PFSK-1 (cell line): Measurements from ENCODE around the gene JDP2.

Experiments used
- FOXP2 ChIP-seq: optimal IDR thresholded peaks from 2 replicates; pipeline ENCODE3; 2011; ENCODE audit warnings: borderline replicate concordance, control low read depth, inconsistent platforms; ENCODE audit not compliant: insufficient read depth; ENCODE audit errors: extremely low read length, extremely low read depth
- POLR2AphosphoS5 ChIP-seq: IDR thresholded peaks from 2 replicates; pipeline ENCODE4 v1.6.1; 2012; ENCODE audit warnings: low read depth, mild to moderate bottlenecking, control low read depth, low read length, moderate library complexity
- SIN3A ChIP-seq: IDR thresholded peaks from 2 replicates; pipeline ENCODE4 v1.6.1; 2012; ENCODE audit warnings: mild to moderate bottlenecking, low read length, moderate library complexity, borderline replicate concordance; ENCODE audit not compliant: insufficient read depth
- TAF1 ChIP-seq: IDR thresholded peaks from 2 replicates; pipeline ENCODE4 v1.6.1; 2012; ENCODE audit warnings: low read length, control low read depth, borderline replicate concordance; ENCODE audit not compliant: insufficient read depth
- TF ChIP-seq, protein P1 (sequence below), 2 experiments: IDR thresholded peaks; 2 replicates each; pipeline versions ENCODE4 v1.6.1 to v1.8.0; 2011 to 2012; ENCODE audit warnings: low read depth in 2 of 2, low read length in 2 of 2, control low read depth in 1 of 2, inconsistent platforms in 1 of 2, mild to moderate bottlenecking in 1 of 2, moderate library complexity in 1 of 2; ENCODE audit not compliant: insufficient read depth in 1 of 2

The JDP2 gene

DNA sequence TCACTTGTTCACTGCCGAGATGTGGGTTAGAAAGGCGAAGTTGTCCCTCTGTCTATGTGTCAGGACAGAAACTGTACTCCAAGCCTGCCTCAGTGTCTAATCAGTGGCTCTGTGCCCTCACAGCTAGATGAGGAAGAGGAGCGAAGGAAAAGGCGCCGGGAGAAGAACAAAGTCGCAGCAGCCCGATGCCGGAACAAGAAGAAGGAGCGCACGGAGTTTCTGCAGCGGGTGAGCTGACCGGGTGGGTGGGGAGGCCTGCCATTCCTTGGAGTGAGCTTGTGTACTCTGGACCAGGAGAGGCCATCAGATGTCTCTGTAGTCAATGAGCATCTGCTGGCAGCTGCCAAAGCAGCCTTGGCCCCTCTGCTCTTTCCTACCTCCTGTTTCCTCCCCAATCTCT, 33.5 kb downstream of the JDP2 start:
- TF ChIP-seq, protein P1, sequence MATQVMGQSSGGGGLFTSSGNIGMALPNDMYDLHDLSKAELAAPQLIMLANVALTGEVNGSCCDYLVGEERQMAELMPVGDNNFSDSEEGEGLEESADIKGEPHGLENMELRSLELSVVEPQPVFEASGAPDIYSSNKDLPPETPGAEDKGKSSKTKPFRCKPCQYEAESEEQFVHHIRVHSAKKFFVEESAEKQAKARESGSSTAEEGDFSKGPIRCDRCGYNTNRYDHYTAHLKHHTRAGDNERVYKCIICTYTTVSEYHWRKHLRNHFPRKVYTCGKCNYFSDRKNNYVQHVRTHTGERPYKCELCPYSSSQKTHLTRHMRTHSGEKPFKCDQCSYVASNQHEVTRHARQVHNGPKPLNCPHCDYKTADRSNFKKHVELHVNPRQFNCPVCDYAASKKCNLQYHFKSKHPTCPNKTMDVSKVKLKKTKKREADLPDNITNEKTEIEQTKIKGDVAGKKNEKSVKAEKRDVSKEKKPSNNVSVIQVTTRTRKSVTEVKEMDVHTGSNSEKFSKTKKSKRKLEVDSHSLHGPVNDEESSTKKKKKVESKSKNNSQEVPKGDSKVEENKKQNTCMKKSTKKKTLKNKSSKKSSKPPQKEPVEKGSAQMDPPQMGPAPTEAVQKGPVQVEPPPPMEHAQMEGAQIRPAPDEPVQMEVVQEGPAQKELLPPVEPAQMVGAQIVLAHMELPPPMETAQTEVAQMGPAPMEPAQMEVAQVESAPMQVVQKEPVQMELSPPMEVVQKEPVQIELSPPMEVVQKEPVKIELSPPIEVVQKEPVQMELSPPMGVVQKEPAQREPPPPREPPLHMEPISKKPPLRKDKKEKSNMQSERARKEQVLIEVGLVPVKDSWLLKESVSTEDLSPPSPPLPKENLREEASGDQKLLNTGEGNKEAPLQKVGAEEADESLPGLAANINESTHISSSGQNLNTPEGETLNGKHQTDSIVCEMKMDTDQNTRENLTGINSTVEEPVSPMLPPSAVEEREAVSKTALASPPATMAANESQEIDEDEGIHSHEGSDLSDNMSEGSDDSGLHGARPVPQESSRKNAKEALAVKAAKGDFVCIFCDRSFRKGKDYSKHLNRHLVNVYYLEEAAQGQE (IDR thresholded peaks at IDR 0.05; ENCODE audit: insufficient read depth in 1 of 2, low read depth in 2 of 2, low read length in 2 of 2): no peak
- no peak for TF ChIP-seq FOXP2
- TF ChIP-seq SIN3A: no peak
- no peak for TF ChIP-seq POLR2AphosphoS5
- no peak for TF ChIP-seq TAF1

DNA sequence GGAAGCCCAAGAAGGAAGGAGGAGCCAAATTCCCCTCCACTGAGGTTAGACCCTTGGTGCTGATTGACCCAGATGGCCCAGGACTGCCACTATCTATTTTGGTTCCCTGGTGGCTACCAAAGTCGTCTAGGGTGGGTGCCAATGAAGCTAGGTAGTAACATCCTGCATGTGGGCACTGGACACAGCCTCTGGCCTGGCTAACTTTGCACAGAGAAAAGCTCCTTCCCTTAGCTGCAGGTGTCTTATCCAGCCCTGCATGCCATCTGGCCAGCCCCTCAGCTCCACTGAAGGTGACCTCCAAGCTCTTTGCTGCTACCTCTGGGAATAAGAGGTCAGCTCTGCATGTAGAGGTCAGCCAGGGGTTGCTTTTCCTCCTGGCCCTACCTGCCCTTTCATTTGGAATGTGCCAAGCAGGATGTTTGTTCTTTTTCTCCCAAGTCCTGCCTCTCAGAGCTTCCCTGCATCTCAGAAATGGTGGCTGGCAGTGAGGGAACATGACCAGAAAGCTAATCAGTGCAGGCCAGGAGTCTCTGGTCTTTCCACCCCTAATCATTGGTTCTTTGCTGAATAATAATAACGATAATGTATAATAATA, 34.0 kb downstream of the JDP2 start:
- TF ChIP-seq SIN3A: no peak
- TF ChIP-seq, protein P1 (IDR thresholded peaks at IDR 0.05; ENCODE audit: insufficient read depth in 1 of 2, low read depth in 2 of 2, low read length in 2 of 2): no peak
- TF ChIP-seq POLR2AphosphoS5: no peak
- TF ChIP-seq FOXP2: no peak
- TF ChIP-seq TAF1: no peak

DNA sequence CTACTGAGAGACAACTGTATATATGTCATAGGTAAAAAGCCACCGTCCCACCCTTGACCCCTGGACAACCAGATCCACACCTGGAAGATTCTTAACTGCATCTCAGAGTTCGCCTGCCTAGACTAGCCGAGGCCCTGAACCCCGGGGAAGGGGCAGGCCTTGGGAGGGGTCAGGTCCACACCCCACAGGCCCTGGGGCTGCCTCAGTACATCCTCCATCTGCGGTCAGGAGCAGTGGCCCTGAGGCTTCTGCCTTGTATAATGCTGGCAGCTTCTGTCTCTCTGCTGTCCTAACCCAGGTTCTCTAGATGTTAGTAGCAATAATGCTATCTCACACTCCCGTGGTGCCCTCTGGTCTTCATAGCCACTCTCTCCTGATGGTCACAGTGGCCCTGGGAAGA, 36.8 kb downstream of the JDP2 start:
- TF ChIP-seq SIN3A (no peak), FOXP2 (no peak), POLR2AphosphoS5 (no peak), TAF1 (no peak)
- TF ChIP-seq, protein P1 (IDR thresholded peaks at IDR 0.05; ENCODE audit: insufficient read depth in 1 of 2, low read depth in 2 of 2, low read length in 2 of 2): no peak

DNA sequence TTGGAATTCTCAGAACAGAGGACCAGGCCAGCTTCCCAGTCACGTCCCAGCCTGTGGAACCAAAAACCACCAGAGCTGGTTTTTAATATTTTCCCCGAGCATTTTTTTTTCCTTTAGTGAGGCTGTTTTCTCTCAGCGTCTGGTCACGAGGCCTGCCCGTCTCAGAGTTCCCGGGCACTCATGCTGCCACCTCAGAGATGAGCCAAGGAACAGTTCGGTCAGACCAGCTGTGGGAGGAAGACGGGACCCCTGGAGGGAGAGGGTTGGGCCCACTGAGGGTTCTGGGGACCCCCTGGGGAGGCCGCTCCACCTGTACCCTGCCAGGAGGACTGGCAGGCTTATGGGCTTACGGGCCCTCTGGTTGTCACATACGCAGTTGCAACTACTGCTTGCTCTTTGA, 39.9 kb downstream of the JDP2 start:
- TF ChIP-seq POLR2AphosphoS5 (no peak), FOXP2 (no peak)
- TF ChIP-seq, protein P1 (IDR thresholded peaks at IDR 0.05; ENCODE audit: insufficient read depth in 1 of 2, low read depth in 2 of 2, low read length in 2 of 2): no peak

DNA sequence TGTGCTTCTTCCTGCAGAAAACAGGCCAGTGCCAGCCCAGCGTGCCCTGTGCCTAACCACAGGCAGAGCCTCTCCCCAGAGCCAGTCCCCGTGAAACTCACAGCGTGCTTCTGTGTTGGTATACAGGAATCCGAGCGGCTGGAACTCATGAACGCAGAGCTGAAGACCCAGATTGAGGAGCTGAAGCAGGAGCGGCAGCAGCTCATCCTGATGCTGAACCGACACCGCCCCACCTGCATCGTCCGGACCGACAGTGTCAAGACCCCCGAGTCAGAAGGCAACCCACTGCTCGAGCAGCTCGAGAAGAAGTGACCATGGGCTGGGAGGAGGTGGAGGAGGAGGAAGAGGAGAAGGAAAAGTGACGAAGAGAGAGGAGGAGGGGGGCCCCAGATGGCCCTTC, 41.3 kb downstream of the JDP2 start:
- no peak for TF ChIP-seq TAF1
- no peak for TF ChIP-seq FOXP2
- TF ChIP-seq, protein P1 (IDR thresholded peaks at IDR 0.05; ENCODE audit: insufficient read depth in 1 of 2, low read depth in 2 of 2, low read length in 2 of 2): no peak
- TF ChIP-seq POLR2AphosphoS5: no peak
- TF ChIP-seq SIN3A: no peak
